Keratinocyte (primary cell): ENCODE measurements around the gene CMC1. TPM values are rescaled to one million over a fixed set of nuclear protein-coding genes. Genes with fewer than 3 reads are reported as not detected.

Source experiments
- DNase-seq: peaks from one replicate; pipeline ENCODE4 v3.0.0-alpha.2; 2011; ENCODE audit warnings: low read depth, missing footprints, low spot score
- FAIRE-seq: peaks from 2 replicates; lab custom pipeline; 2011; peaks lifted over from hg19 to GRCh38; lab: Jason Lieb, UNC
- H2AFZ ChIP-seq: 2 replicates; pipeline ENCODE4 v1.6.0; 2012; ENCODE audit warnings: low read length, control low read depth, inconsistent platforms; ENCODE audit not compliant: control insufficient read depth
- H3K27ac ChIP-seq: 2 replicates; pipeline ENCODE4 v1.5.1; 2011; ENCODE audit warnings: low read length; ENCODE audit not compliant: control insufficient read depth, insufficient read depth
- H3K27me3 ChIP-seq: 3 replicates; pipeline ENCODE4 v1.6.0; 2011; ENCODE audit warnings: low read length; ENCODE audit not compliant: control insufficient read depth, insufficient read depth; ENCODE audit errors: extremely low read depth
- H3K36me3 ChIP-seq, 2 experiments: 2 replicates in 1 of 2; 3 replicates in 1 of 2; pipeline ENCODE4 v1.5.1; 2011; ENCODE audit warnings: low read length in 2 of 2, mild to moderate bottlenecking in 1 of 2; ENCODE audit not compliant: control insufficient read depth in 2 of 2, insufficient read depth in 2 of 2; ENCODE audit errors: extremely low read depth in 1 of 2
- H3K4me1 ChIP-seq: 3 replicates; pipeline ENCODE4 v1.5.1; 2011; ENCODE audit warnings: low read length; ENCODE audit not compliant: control insufficient read depth, insufficient read depth; ENCODE audit errors: extremely low read depth
- H3K4me2 ChIP-seq: 3 replicates; pipeline ENCODE4 v1.6.0; 2011; ENCODE audit warnings: low read depth, low read length; ENCODE audit not compliant: control insufficient read depth, insufficient read depth; ENCODE audit errors: extremely low read depth
- H3K4me3 ChIP-seq, 3 experiments: fragments of 200-600 bp in 1 of 3; sonication (generic) in 1 of 3; 2 replicates in 2 of 3; 3 replicates in 1 of 3; pipeline ENCODE4 v1.5.1; 2011 to 2016; ENCODE audit warnings: low read length in 3 of 3, mild to moderate bottlenecking in 3 of 3, control low read depth in 2 of 3, inconsistent platforms in 1 of 3, low read depth in 1 of 3, mixed read lengths in 1 of 3, mixed run types in 1 of 3, moderate library complexity in 1 of 3; ENCODE audit not compliant: control insufficient read depth in 2 of 3, insufficient read depth in 2 of 3; ENCODE audit errors: extremely low read depth in 1 of 3
- H3K79me2 ChIP-seq: 2 replicates; pipeline ENCODE4 v1.6.0; 2012; ENCODE audit warnings: low read length; ENCODE audit not compliant: control insufficient read depth, insufficient read depth
- H3K9ac ChIP-seq: 3 replicates; pipeline ENCODE4 v1.6.0; 2011; ENCODE audit warnings: low read length; ENCODE audit not compliant: control insufficient read depth, insufficient read depth; ENCODE audit errors: extremely low read depth
- H3K9me1 ChIP-seq: 3 replicates; pipeline ENCODE4 v1.6.0; 2011; ENCODE audit warnings: low read length; ENCODE audit not compliant: control insufficient read depth, insufficient read depth; ENCODE audit errors: extremely low read depth
- H3K9me3 ChIP-seq: 2 replicates; pipeline ENCODE4 v1.5.1; 2012; ENCODE audit warnings: low read depth, low read length; ENCODE audit not compliant: control insufficient read depth
- H4K20me1 ChIP-seq: 3 replicates; pipeline ENCODE4 v1.6.0; 2011; ENCODE audit warnings: low read length; ENCODE audit not compliant: control insufficient read depth, insufficient read depth; ENCODE audit errors: extremely low read depth
- CTCF ChIP-seq, 3 experiments: IDR thresholded peaks in 1 of 3; conservative IDR thresholded peaks in 1 of 3; optimal IDR thresholded peaks in 1 of 3; 2 replicates in 2 of 3; 3 replicates in 1 of 3; pipeline versions ENCODE3 to v1.5.1; 2011; ENCODE audit warnings: low read length in 3 of 3, mild to moderate bottlenecking in 3 of 3, moderate library complexity in 2 of 3, control low read depth in 1 of 3, inconsistent platforms in 1 of 3; ENCODE audit not compliant: insufficient read depth in 2 of 3; ENCODE audit errors: extremely low read depth in 1 of 3
- EZH2 ChIP-seq: IDR thresholded peaks from one replicate; pipeline ENCODE4 v1.6.1; 2012; ENCODE audit warnings: inconsistent platforms, mild to moderate bottlenecking, low read length, moderate library complexity
- dilution Hi-C: fragments of 300-500 bp; cut with MboI; formaldehyde crosslinking; loops from one replicate; pipeline ENCODE4 v1.7.0; 2020; ENCODE audit warnings: low sequenced_read_pairs; ENCODE audit not compliant: extremely low pct_ligation_motif_present
- polyA plus RNA-seq, 5 experiments: library from polyadenylated mRNA; depleted of rRNA in 3 of 5; stranded (reverse) in 3 of 5; stranded (forward) in 1 of 5; unstranded in 1 of 5; fragments of >200 nt; gene quantifications; 1 replicate in 1 of 5; 2 replicates in 3 of 5; 3 replicates in 1 of 5; pipeline versions ENCODE4 v1.2.1 to v1.2.3, GENCODE V29; 2011 to 2012; ENCODE audit warnings: missing spikeins in 2 of 5, low read depth in 1 of 5, low replicate concordance in 1 of 5

Gene CMC1
- polyA plus RNA-seq, 1 donor (not counting 4 experiments of a cell fraction or from before 2014, with no cell fraction given), result 23.9 TPM

DNA sequence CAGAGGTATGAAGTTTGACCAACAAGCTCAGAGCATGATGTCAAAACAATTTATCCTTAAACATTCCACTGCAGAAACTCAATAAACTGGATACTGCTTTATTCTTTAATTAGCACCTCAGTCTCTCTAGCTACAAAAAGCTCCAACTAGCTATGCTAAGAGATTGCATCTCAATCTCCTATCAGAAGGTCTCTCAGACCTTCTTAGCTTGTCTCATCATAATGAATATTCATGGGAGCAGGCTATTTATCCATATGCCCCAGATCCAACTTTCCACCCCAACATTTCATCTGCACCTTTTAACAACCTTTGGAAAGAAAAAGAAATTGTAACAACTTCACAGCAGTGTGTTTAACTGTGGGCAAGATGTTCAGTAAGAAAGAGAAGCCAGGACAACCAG lies 95.8 kb downstream of the CMC1 start:
- Histone ChIP-seq H3K4me3 (no peak overlapping the region), H3K4me1 (peaks cover 2% of the 10 kb centered on the region), H3K4me2 (no peak overlapping the region), H2AFZ (no peak overlapping the region), H4K20me1 (peaks cover 2% of the 10 kb centered on the region), H3K9me3 (no peaks in the 10 kb centered on the region), H3K79me2 (peaks cover 13% of the 10 kb centered on the region), H3K27ac (no peak overlapping the region), H3K9me1 (peaks cover 2% of the 10 kb centered on the region), H3K27me3 (no peaks in the 10 kb centered on the region), H3K9ac (no peak overlapping the region), H3K36me3 (peaks cover 3 to 13% of the 10 kb centered on the region in 2 experiments)
- no peak for FAIRE-seq
- DNase-seq, result no peak
- TF ChIP-seq CTCF (optimal IDR thresholded peaks at IDR 0.05 in 1 of 3, IDR thresholded peaks at IDR 0.05 in 1 of 3, conservative IDR thresholded peaks at IDR 0.05 in 1 of 3; ENCODE audit: extremely low read depth in 1 of 3, insufficient read depth in 2 of 3, low read length in 3 of 3), result no peak
- dilution Hi-C loops, result no loop called here

DNA sequence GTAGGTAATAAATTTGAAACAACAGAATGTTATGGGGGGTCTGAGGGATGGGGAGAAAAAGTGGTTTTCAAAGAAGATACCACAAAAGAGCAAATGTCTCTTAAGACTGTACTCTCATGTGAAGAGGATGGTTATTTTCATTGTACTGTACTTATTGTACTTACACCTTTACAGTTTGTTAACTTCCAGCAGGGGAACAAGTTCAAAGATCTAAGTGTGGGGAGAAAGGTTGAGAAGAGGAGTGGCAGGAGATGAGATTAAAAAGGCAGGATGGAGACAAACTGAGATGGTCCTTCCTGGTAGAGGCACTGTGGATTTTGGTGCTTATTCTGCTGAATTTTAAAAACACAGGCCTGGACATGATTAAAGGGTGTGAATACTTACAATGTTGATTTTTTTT lies 101.7 kb downstream of the CMC1 start:
- TF ChIP-seq EZH2 (no peak), CTCF (optimal IDR thresholded peaks at IDR 0.05 in 1 of 3, IDR thresholded peaks at IDR 0.05 in 1 of 3, conservative IDR thresholded peaks at IDR 0.05 in 1 of 3; ENCODE audit: extremely low read depth in 1 of 3, insufficient read depth in 2 of 3, low read length in 3 of 3) (no peak)
- no peaks in the 10 kb centered on the region for H3K27me3 ChIP-seq
- DNase-seq (no peak), FAIRE-seq (no peak)
- H3K9me3 ChIP-seq, result no peaks in the 10 kb centered on the region
- dilution Hi-C loops, result no loop called here
- H2AFZ ChIP-seq, result no peak overlapping the region
- peak overlapping the region; percentile 63 for H3K4me2 ChIP-seq
- H3K27ac ChIP-seq, result no peak overlapping the region
- H4K20me1 ChIP-seq, result peaks cover 2% of the 10 kb centered on the region
- peaks cover 22% of the 10 kb centered on the region for H3K4me1 ChIP-seq
- H3K9ac ChIP-seq, result no peak overlapping the region
- no peaks in the 10 kb centered on the region for H3K36me3 ChIP-seq
- H3K9me1 ChIP-seq, result peaks cover 2% of the 10 kb centered on the region
- H3K79me2 ChIP-seq, result peaks cover 66% of the 10 kb centered on the region
- H3K4me3 ChIP-seq, result no peak overlapping the region
